Panc1 (cell line): ENCODE measurements around the gene CHN1.

ENCODE experiments used
- CTCF ChIP-seq: fragments of 450-650 bp; IDR thresholded peaks from 2 replicates; pipeline ENCODE4 v1.5.1; 2017; ENCODE audit warnings: mild to moderate bottlenecking
- POLR2AphosphoS5 ChIP-seq: IDR thresholded peaks from 2 replicates; pipeline ENCODE4 v1.6.1; 2012; ENCODE audit warnings: mild to moderate bottlenecking, low read depth, low read length, moderate library complexity

- no peak for TF ChIP-seq CTCF
- no peak for TF ChIP-seq POLR2AphosphoS5
Measured at GRCh38 chr2:174752403-174753037, 252.7 kb downstream of the CHN1 start.
